NB4 (cell line): Measurements from ENCODE around the gene KSR1.
A peak's percentile ranks its signal among the peaks of the same experiment; 100 is the strongest.

Experiments used
- DNase-seq: peaks from one replicate; pipeline ENCODE4 v3.0.0; 2010; ENCODE audit warnings: low read depth
- H3K4me3 ChIP-seq: one replicate; pipeline ENCODE4 v1.5.1; 2011; ENCODE audit warnings: mild to moderate bottlenecking, low read depth, low read length, moderate library complexity
- MYC ChIP-seq: IDR thresholded peaks from 2 replicates; pipeline ENCODE4 v1.6.1; 2011; ENCODE audit warnings: low read depth, low read length
- POLR2A ChIP-seq: IDR thresholded peaks from 2 replicates; pipeline ENCODE4 v1.6.1; 2011; ENCODE audit warnings: mild to moderate bottlenecking; ENCODE audit not compliant: insufficient read length; ENCODE audit errors: extremely low read depth
- TF ChIP-seq, protein P1 (sequence below): IDR thresholded peaks from 2 replicates; pipeline ENCODE4 v1.6.1; 2011; ENCODE audit warnings: low read depth, low read length
- TF ChIP-seq, protein P2 (sequence below): IDR thresholded peaks from one replicate; pipeline ENCODE4 v1.5.1; 2012; ENCODE audit warnings: low read depth, low read length

The KSR1 gene

DNA sequence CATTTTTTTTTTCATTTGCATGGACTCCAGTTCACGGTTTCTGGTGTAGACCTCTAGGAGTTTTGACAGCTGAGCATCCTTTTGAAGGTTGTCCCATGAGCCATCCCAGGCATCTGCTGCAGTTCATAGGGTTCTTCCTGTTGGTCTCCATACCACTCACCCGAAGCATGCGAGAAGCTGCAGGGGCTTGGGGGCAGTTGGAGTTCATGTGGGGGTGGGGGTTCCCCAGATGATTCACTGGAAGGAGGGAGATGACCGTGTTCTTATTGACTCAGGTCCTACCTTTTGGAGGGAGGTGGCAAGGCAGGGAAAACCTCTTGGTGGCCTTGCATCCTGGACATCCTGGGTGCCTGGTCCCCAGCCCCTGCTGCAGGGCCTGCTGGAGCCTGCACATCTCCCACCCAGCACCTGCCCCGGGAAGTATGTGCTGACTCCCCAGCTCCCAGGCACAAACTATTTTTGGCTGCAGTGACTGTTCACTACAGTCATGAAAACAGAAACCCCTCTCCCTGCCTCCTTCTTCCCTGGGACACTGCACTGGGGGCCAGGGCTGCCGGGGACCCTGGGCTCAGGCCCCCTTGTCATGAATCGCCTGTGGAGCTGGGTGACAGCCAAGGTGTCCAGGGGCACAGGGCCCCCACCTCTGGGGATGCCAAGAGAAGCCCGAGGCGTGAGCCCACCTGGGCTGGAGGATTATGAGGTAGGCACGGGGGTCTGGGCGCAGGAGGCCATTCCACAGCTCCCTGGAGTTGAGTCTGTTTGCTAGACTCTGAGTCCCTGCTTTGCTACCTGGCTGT lies 109.8 kb downstream of the KSR1 start:
- no peak for DNase-seq
- no peak overlapping the region for H3K4me3 ChIP-seq
- TF ChIP-seq, protein P1, sequence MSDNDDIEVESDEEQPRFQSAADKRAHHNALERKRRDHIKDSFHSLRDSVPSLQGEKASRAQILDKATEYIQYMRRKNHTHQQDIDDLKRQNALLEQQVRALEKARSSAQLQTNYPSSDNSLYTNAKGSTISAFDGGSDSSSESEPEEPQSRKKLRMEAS, result no peak
- TF ChIP-seq, protein P2, sequence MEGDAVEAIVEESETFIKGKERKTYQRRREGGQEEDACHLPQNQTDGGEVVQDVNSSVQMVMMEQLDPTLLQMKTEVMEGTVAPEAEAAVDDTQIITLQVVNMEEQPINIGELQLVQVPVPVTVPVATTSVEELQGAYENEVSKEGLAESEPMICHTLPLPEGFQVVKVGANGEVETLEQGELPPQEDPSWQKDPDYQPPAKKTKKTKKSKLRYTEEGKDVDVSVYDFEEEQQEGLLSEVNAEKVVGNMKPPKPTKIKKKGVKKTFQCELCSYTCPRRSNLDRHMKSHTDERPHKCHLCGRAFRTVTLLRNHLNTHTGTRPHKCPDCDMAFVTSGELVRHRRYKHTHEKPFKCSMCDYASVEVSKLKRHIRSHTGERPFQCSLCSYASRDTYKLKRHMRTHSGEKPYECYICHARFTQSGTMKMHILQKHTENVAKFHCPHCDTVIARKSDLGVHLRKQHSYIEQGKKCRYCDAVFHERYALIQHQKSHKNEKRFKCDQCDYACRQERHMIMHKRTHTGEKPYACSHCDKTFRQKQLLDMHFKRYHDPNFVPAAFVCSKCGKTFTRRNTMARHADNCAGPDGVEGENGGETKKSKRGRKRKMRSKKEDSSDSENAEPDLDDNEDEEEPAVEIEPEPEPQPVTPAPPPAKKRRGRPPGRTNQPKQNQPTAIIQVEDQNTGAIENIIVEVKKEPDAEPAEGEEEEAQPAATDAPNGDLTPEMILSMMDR, result no peak
- TF ChIP-seq MYC (no peak), POLR2A (no peak)

DNA sequence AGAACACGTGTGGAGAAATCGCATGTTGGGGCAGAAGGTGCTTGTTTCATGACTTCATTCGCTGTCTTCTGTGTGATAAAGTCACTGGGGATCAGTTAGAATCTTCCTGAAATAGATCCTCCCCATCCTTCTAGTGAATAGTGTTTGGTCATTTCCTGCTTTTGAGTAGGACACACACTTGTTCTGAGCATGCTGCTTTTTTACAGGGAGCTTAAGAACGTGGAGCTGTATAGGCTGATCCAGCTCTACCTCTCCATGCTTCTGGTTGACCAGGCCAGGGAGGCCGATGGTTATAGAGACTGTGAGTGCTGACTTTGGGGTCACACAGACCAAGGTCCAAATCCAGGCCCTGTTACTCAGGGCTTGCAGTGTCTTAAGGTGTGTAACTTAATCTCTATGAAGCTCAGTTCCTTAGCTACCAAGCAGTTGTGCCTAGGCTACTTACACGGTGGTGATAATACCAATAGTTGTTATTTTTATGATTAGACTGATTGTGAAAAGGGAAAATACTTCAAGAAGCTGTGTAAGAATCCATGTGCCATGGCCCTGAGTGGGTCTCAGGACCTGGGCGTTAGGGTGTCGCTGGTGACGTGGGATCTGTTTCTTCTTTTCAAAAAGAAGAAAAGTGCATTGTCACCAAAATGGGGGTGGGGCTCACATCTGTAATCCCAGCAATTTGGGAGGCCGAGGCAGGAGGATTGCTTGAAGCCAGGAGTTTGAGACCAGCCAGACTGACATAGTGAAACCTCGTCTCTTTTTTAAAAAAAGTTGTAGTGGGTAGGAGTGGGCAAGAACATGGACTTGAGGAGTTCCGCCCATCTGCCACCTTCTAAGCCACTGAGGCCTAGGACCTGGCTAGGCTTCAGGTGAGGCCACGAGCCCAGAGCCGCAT lies 110.7 kb downstream of the KSR1 start:
- peak; percentile 64 for DNase-seq
- no peak overlapping the region for H3K4me3 ChIP-seq
- TF ChIP-seq, protein P1, result no peak
- TF ChIP-seq MYC, result no peak

DNA sequence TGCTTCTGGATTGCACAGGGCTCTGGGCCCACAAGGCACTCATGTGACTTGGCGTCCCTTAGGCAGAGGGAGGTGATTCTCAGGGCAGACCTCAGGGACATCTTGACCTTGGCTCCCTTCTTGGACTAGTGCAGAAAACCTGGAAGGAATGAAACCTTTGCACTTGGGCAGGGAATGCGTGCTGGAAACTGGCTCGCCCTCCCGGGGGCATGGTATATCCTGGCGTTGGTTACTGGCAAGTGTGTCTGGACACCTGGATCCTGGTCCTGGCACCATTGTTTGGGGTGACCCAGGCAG lies 111.3 kb downstream of the KSR1 start:
- no peak for TF ChIP-seq POLR2A
- TF ChIP-seq, protein P1, result no peak
- TF ChIP-seq, protein P2, result no peak
- no peak for TF ChIP-seq MYC
- no peak for DNase-seq
- H3K4me3 ChIP-seq, result no peak overlapping the region

DNA sequence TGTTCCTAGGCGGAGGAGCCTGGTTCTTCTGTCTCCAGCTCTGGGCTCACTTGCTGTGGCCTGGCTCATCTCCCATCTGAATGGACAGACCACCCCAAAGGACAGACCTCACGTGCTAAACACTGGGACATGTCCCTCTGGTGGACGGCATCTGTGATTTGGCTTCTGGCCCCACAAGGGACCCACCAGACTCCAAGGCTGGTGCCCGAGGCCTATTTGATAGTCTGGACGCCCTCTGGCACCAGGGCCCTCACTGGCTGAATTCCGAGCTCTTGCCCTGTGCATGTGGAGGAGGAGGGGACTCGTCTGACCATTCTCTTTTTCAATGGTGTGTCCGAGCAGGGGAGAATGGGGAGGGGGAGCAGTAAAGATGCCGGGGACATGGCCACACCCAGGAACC lies 112.0 kb downstream of the KSR1 start:
- H3K4me3 ChIP-seq, result no peak overlapping the region
- TF ChIP-seq MYC (no peak), POLR2A (no peak)
- TF ChIP-seq, protein P1, result no peak
- TF ChIP-seq, protein P2, result no peak

DNA sequence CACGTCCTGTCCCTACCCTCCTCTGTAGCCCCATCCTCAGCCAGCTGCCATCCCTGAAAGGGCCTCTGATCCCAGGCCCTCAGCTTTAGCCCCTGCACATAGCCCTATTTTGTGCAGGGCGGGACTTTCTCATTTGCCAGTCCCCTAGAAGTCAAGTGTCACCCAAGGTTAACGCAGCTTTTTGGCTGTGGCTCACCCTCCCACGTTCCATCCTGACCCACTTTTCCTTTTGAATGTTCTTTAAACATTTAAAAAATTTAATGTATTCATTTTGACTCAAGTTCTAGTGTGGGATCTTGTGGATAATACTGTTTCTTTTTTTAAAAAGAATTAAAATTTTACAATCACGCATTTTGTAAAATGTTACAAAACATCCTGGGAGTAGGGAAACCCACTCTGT lies 112.6 kb downstream of the KSR1 start:
- no peak for DNase-seq
- TF ChIP-seq, protein P2, result no peak
- TF ChIP-seq POLR2A (no peak), MYC (no peak)
- TF ChIP-seq, protein P1, result no peak
- H3K4me3 ChIP-seq, result no peak overlapping the region

More for the DNA sequence above, 112.0 kb downstream of the KSR1 start:
- no peak for DNase-seq

DNA sequence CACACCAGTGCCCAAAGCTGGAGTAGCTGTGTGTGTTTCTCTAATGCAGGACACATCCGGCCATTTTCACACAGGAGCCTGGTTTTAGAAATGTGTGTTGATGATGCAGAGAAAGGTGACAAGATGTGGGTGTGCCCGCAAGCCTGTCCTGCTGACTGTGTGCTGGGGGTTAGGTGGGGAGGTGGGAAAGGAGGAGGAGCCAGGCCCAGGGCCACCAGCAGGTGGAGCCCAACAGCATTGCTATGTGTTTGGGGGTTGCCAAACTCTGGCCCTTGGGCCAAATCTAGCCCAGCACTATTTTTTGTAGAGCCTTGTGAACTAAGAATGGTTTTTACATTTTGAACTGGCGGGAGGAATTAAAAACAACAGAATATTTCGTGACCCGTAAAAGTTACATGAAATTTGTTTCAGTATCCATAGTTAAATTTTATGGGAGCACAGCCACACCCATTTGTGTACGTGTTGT lies 113.0 kb downstream of the KSR1 start:
- peak; percentile 64 for DNase-seq
- H3K4me3 ChIP-seq, result no peak overlapping the region

More for the DNA sequence above, 113.0 kb downstream of the KSR1 start:
- TF ChIP-seq MYC (no peak), POLR2A (no peak)
- TF ChIP-seq, protein P1, result no peak
- TF ChIP-seq, protein P2, result peak; percentile 84
